G401.6 (cell line): ENCODE data around the gene PRDX6.
A peak's percentile ranks its signal among the peaks of the same experiment; 100 is the strongest.
"Not testable (repeated sequence)": the region's sequence is repeated elsewhere in the genome, so short reads cannot be mapped to it uniquely, and the experiment has no call there.

Experiments
- FAIRE-seq: peaks from 2 replicates; lab custom pipeline; 2012; peaks lifted over from hg19 to GRCh38; lab: Jason Lieb, UNC

The PRDX6 gene

GRCh38 chr1:173477286-173478093 is at the start of gene PRDX6:
PRDX6 (plus strand) TSS chr1:173477335; CDS start chr1:173477398, 63 bp downstream.
- FAIRE-seq = no peak

- FAIRE-seq = no peak
These were observed 47.4 kb upstream of the PRDX6 start for GRCh38 chr1:173429471-173430402.

DNA sequence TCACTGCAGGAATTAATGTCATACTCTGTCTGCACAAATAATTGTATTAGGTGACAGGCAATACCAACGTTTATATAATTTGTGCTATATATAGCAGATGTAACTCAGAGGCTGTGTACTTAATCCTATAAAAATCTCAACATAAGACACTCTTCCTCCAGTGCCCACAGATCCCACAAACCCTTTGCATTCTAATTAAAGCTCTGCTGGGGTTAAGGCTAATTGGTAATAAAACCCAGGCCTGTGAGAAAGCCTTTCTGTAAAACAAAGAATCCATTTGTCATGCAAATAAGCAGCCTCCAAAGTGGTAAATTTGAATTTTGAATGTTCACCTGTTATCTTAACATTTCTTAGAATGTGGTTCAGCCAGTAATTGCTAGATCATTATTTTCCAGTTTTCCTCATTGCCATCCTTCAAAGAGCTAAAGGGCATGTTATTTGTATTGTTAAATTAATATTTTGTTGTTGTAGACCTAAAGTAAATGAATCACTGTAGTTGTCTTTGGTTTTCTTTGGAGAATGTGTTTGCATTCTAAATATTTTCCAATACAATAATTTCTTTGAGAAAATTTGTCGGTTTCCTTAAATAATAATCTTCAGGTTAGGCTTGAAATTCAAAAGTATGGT is 46.3 kb upstream of the PRDX6 start:
- no peak for FAIRE-seq

- FAIRE-seq = peak; percentile 87
These were observed 45.7 kb upstream of the PRDX6 start for GRCh38 chr1:173431304-173432045.

DNA sequence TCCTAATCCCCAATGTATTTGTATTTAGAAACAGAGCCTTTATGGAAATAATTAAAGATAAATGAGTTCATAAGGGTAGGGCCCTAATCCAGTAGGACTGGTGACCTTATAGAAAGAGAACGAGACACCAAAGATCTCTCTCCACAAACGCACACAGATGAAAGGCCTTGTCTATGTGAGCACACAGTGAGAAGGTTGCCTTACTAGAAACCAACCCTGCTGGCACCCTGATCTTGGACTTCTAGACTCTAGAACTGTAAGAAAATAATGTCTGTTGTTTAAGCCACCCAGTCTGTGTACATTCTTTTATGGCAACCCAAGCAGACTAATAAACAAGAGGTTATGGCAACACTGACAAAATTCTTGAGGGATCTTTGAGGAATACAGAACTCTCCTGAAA is 44.8 kb upstream of the PRDX6 start:
- no peak for FAIRE-seq

GRCh38 chr1:173433751-173434326 is 43.3 kb upstream of the PRDX6 start:
- FAIRE-seq = no peak

GRCh38 chr1:173436841-173437428 is 40.2 kb upstream of the PRDX6 start:
- FAIRE-seq = no peak

GRCh38 chr1:173438675-173439074 is 38.5 kb upstream of the PRDX6 start:
- no peak for FAIRE-seq

GRCh38 chr1:173440430-173440829 is 36.7 kb upstream of the PRDX6 start:
- no peak for FAIRE-seq

- FAIRE-seq = no peak
These were observed 32.4 kb upstream of the PRDX6 start for GRCh38 chr1:173444757-173445156.

- no peak for FAIRE-seq
These were observed 32.0 kb upstream of the PRDX6 start for GRCh38 chr1:173445164-173445563.

DNA sequence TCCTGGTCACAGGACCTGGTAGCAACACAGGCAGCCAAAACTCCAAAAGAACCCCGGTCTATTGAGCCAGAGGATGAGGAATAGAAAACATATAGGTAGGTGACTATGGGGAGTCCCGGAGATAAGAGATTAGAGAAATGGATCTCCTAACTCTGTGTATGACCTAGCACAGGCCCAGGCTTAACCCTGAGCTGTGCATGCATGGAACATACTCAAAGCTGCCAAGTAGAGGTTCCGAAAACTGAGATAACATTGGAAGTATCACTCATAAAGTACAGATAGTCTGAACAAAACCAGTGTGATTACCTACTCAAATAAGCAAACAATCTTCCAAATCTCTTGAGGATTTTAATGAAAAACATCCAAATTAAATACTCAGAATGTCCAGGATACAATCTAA is 31.5 kb upstream of the PRDX6 start:
- FAIRE-seq = no peak

DNA sequence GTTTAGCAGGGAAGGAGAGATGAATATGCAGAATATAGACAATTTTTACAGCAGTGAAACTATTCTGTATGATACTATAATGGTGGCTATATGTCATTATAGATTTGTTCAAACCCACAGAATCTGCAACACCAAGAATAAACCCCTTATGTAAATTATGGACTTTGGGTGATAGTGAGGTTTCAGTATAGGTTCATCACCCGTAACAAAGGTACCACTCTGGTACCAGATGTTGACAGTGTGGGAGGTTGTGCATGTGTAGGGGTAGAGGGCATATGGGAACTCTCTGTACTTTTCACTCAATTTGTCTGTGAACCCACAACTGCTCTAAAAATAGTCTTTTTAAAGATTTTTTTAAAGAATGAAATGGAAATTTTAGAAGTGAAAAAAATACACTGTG is 29.9 kb upstream of the PRDX6 start:
- no peak for FAIRE-seq

DNA sequence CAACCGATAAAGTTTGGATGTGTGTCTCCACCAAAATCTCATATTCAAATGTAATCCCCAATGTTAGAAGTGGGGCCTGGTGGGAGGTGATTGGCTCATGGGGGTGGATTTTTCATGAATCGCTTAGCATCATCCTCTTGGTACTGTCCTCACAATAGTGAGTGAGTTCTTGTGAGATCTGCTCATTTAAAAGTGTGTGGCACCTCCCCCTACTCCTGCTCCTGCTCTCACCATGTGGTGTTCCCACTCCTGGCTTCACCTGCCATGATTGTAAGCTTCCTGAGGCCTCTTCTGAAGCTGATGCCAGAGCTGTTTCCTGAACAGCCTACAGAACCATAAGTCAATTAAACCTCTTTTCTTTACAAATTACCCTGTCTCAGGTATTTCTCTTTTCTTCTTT is 28.2 kb upstream of the PRDX6 start:
- FAIRE-seq = no peak

- FAIRE-seq = no peak
These were observed 25.2 kb upstream of the PRDX6 start for GRCh38 chr1:173451981-173452380.

DNA sequence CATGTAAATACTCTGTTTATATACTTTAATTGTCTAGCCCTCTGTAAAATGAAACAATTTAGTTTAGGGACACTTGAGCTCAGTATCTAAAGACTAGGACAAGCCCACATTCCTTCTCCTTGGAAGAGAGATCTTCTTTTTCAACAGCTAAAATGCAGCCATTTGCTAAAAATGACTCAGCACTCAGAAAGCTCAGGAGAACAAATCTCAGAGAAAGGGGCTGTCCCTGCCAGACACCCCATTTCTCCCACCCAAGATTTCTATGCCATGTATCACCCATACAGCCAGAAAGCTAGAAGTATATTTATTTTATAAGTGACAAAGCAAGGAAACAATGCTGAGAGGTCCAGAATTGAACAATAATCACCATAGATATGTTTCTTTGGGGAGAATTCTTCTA is 23.2 kb upstream of the PRDX6 start:
- no peak for FAIRE-seq

DNA sequence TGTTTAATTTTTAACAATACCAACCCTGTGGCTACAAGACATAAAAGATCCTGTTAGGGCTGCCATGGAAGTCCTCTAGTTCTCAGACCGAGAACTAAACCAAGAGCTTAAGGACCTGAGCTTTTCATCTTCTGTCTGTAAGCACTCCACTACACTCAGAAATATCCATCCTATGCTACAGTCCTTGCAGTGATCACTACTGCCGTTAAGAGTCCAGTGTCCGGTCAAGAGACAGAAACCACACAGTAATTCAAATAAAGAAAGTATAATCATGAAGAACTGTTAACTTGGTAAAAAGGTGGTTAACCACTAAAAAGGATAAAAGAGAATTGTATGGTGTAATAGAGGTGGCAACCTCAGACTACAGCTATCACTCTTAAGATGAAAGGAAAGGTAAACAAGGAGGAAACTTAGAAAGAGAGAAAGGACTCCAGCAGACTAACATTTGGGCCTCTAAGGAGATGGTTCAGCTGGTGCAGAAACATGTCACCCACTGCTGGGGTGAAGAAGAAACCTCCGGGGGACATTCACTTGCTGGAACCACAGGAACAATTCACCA is 22.1 kb upstream of the PRDX6 start:
- no peak for FAIRE-seq

DNA sequence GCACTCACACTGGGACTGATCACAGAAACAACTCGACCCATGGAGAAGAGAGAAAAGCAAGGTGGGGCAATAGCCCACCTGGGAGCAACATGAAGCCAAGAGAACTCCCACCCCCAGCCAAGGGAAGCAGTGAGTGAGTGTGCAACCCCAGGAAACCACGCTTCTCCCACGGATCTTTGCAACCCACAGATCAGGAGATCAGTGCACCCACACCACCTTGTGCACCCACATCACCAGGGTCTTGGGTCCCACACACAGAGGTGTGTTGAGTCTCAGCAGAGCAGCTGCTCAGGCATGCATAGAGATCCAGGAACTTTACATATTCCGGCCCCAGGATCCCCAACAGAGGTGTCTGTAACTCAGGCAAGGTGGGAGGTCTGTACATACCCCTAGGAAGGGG is 17.2 kb upstream of the PRDX6 start:
- no peak for FAIRE-seq

- not testable (repeated sequence) for FAIRE-seq
These were observed 14.5 kb upstream of the PRDX6 start for GRCh38 chr1:173462666-173463065.

- FAIRE-seq = not testable (repeated sequence)
These were observed 12.9 kb upstream of the PRDX6 start for GRCh38 chr1:173464185-173464584.

DNA sequence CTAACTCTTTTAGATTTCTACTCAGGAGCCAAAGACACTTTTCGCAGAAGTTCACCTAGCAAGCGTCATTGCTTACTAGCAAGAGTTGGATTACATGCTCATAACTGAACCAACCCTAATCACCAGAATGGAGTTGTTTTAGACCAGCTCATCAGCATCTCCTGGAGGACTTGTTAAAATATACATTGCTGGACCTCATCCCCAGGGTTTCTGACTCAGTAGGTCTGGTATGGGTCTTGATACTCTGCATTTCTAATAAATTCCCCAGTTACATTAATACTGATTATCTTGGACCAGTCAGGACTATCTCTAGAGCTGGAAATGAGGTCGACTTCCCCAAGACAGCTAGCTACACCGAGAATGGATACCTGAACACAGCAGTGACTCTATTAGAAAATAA is 9.7 kb upstream of the PRDX6 start:
- FAIRE-seq = no peak
